ENCODE data around the gene TMEM267. TPM values are rescaled to one million over a fixed set of nuclear protein-coding genes. Genes with fewer than 3 reads are reported as not detected.

Gene TMEM267
- total and polyA plus RNA-seq, 10 of the 15 experiments (the other 5 are each of a cell fraction or from before 2014, with no cell fraction given): 7.7 to 37.3 (median 13.3) TPM

Other genes with a start within 250 kb of the TMEM267 start
- 62.5 and 76.2 TPM in 2 replicates for gene HMGCS1, start 170.5 kb downstream of the TMEM267 start, total RNA-seq (2014; rRNA removed)
- gene HMGCS1, start 170.5 kb downstream of the TMEM267 start, total RNA-seq (2014; rRNA removed; fragmentation: Illumina TruSeq; extraction: Trizol): 123 and 137 TPM in 2 replicates
- gene HMGCS1, start 170.5 kb downstream of the TMEM267 start, total RNA-seq (2021): 131 and 142 TPM in 2 replicates
- gene HMGCS1, start 170.5 kb downstream of the TMEM267 start, polyA plus RNA-seq (2011; rRNA removed): 193 and 302 TPM in 2 replicates
- gene HMGCS1, start 170.5 kb downstream of the TMEM267 start, polyA plus RNA-seq (2014; fragmentation: Illumina TruSeq; extraction: Trizol): 185 and 250 TPM in 2 replicates
- gene HMGCS1, start 170.5 kb downstream of the TMEM267 start, polyA plus RNA-seq (2014; fragmentation: Nextera tagmentation; extraction: Ambion mirVana): 10 to 100 TPM; 74.9 to 94.1 TPM
- 103 and 140 TPM in 2 replicates for gene HMGCS1, start 170.5 kb downstream of the TMEM267 start, polyA plus RNA-seq (2014; rRNA removed)
- 10 to 100 TPM; 24.0 to 26.8 TPM for gene HMGCS1, start 170.5 kb downstream of the TMEM267 start, polyA plus RNA-seq (2016; fragmentation: Nextera tagmentation; extraction: Ambion mirVana)
- gene CCL28, start 71.5 kb downstream of the TMEM267 start, total RNA-seq (2014; rRNA removed): 5.6 and 6.3 TPM in 2 replicates
- 6.2 and 6.4 TPM in 2 replicates for gene CCL28, start 71.5 kb downstream of the TMEM267 start, total RNA-seq (2014; rRNA removed; fragmentation: Illumina TruSeq; extraction: Trizol)
- 3.4 and 3.6 TPM in 2 replicates for gene CCL28, start 71.5 kb downstream of the TMEM267 start, total RNA-seq (2021)
- gene CCL28, start 71.5 kb downstream of the TMEM267 start, polyA plus RNA-seq (2011; rRNA removed): 1.5 and 1.7 TPM in 2 replicates
- 6.3 and 8.2 TPM in 2 replicates for gene CCL28, start 71.5 kb downstream of the TMEM267 start, polyA plus RNA-seq (2014; fragmentation: Illumina TruSeq; extraction: Trizol)
- gene CCL28, start 71.5 kb downstream of the TMEM267 start, polyA plus RNA-seq (2014; fragmentation: Nextera tagmentation; extraction: Ambion mirVana): 1 to 10 TPM; 3.9 to 4.2 TPM
- gene CCL28, start 71.5 kb downstream of the TMEM267 start, polyA plus RNA-seq (2014; rRNA removed): 4.3 and 7.5 TPM in 2 replicates
- 1 to 10 TPM; 3.1 to 4.5 TPM for gene CCL28, start 71.5 kb downstream of the TMEM267 start, polyA plus RNA-seq (2016; fragmentation: Nextera tagmentation; extraction: Ambion mirVana)
- gene C5orf34, start 31.3 kb upstream of the TMEM267 start, total RNA-seq (2014; rRNA removed): 9.4 and 13.0 TPM in 2 replicates
- 9.9 and 10.6 TPM in 2 replicates for gene C5orf34, start 31.3 kb upstream of the TMEM267 start, total RNA-seq (2014; rRNA removed; fragmentation: Illumina TruSeq; extraction: Trizol)
- 5.6 and 6.1 TPM in 2 replicates for gene C5orf34, start 31.3 kb upstream of the TMEM267 start, total RNA-seq (2021)
- gene C5orf34, start 31.3 kb upstream of the TMEM267 start, polyA plus RNA-seq (2011; rRNA removed): 12.0 and 16.4 TPM in 2 replicates
- gene C5orf34, start 31.3 kb upstream of the TMEM267 start, polyA plus RNA-seq (2014; fragmentation: Illumina TruSeq; extraction: Trizol): 10.6 and 14.9 TPM in 2 replicates
- 1 to 10 TPM; 7.4 to 8.8 TPM for gene C5orf34, start 31.3 kb upstream of the TMEM267 start, polyA plus RNA-seq (2014; fragmentation: Nextera tagmentation; extraction: Ambion mirVana)
- 6.5 and 6.9 TPM in 2 replicates for gene C5orf34, start 31.3 kb upstream of the TMEM267 start, polyA plus RNA-seq (2014; rRNA removed)
- 10 to 100 TPM; 12.9 to 15.1 TPM for gene C5orf34, start 31.3 kb upstream of the TMEM267 start, polyA plus RNA-seq (2016; fragmentation: Nextera tagmentation; extraction: Ambion mirVana)
- 55.6 and 67.0 TPM in 2 replicates for gene PAIP1, start 73.2 kb upstream of the TMEM267 start, total RNA-seq (2014; rRNA removed)
- 56.3 and 64.1 TPM in 2 replicates for gene PAIP1, start 73.2 kb upstream of the TMEM267 start, total RNA-seq (2014; rRNA removed; fragmentation: Illumina TruSeq; extraction: Trizol)
- gene PAIP1, start 73.2 kb upstream of the TMEM267 start, total RNA-seq (2021): 42.2 and 43.0 TPM in 2 replicates
- gene PAIP1, start 73.2 kb upstream of the TMEM267 start, polyA plus RNA-seq (2011; rRNA removed): 90.9 and 94.3 TPM in 2 replicates
- gene PAIP1, start 73.2 kb upstream of the TMEM267 start, polyA plus RNA-seq (2014; fragmentation: Illumina TruSeq; extraction: Trizol): 63.4 and 81.3 TPM in 2 replicates
- gene PAIP1, start 73.2 kb upstream of the TMEM267 start, polyA plus RNA-seq (2014; fragmentation: Nextera tagmentation; extraction: Ambion mirVana): 10 to 100 TPM; 37.4 to 52.7 TPM
- 43.3 and 46.4 TPM in 2 replicates for gene PAIP1, start 73.2 kb upstream of the TMEM267 start, polyA plus RNA-seq (2014; rRNA removed)
- gene PAIP1, start 73.2 kb upstream of the TMEM267 start, polyA plus RNA-seq (2016; fragmentation: Nextera tagmentation; extraction: Ambion mirVana): 10 to 100 TPM; 58.3 to 70.7 TPM
- 47.1 and 66.6 TPM in 2 replicates for gene NNT, start 119.3 kb upstream of the TMEM267 start, total RNA-seq (2014; rRNA removed)
- gene NNT, start 119.3 kb upstream of the TMEM267 start, total RNA-seq (2014; rRNA removed; fragmentation: Illumina TruSeq; extraction: Trizol): 56.8 and 60.7 TPM in 2 replicates
- gene NNT, start 119.3 kb upstream of the TMEM267 start, total RNA-seq (2021): 58.4 and 63.3 TPM in 2 replicates
- 59.6 and 72.4 TPM in 2 replicates for gene NNT, start 119.3 kb upstream of the TMEM267 start, polyA plus RNA-seq (2011; rRNA removed)
- gene NNT, start 119.3 kb upstream of the TMEM267 start, polyA plus RNA-seq (2014; fragmentation: Illumina TruSeq; extraction: Trizol): 43.6 and 59.2 TPM in 2 replicates
- gene NNT, start 119.3 kb upstream of the TMEM267 start, polyA plus RNA-seq (2014; fragmentation: Nextera tagmentation; extraction: Ambion mirVana): 10 to 100 TPM; 20.8 to 23.1 TPM
- 34.5 and 41.1 TPM in 2 replicates for gene NNT, start 119.3 kb upstream of the TMEM267 start, polyA plus RNA-seq (2014; rRNA removed)
- gene NNT, start 119.3 kb upstream of the TMEM267 start, polyA plus RNA-seq (2016; fragmentation: Nextera tagmentation; extraction: Ambion mirVana): 10 to 100 TPM; 64.9 to 73.1 TPM

Measured in GM12878 (cell line).